HL-60 (cell line): ENCODE data around the gene CD48.

Experiments
- CTCF ChIP-seq: IDR thresholded peaks from one replicate; pipeline ENCODE4 v1.5.1; 2011; ENCODE audit warnings: low read length, control low read depth, inconsistent platforms; ENCODE audit not compliant: insufficient read depth
- POLR2AphosphoS5 ChIP-seq: IDR thresholded peaks from 2 replicates; pipeline ENCODE4 v1.6.1; 2012; ENCODE audit warnings: low read depth

GRCh38 chr1:160755911-160756848 lies 44.6 kb upstream of the CD48 start:
- TF ChIP-seq CTCF (no peak), POLR2AphosphoS5 (no peak)
